Neural cell (in vitro differentiated cells): ENCODE measurements around the gene LPP.

ENCODE experiments used
- EZH2 ChIP-seq: fragments of 200-600, 300-800 bp; shearing (Covaris generic), sonication (generic); IDR thresholded peaks from 2 replicates; pipeline ENCODE4 v1.6.1; 2014; ENCODE audit warnings: antibody characterized with exemption, low read length, borderline replicate concordance, mild to moderate bottlenecking; ENCODE audit not compliant: insufficient read depth, poor library complexity, severe bottlenecking
- TAF1 ChIP-seq: IDR thresholded peaks from 2 replicates; pipeline ENCODE4 v1.6.1; 2012; ENCODE audit warnings: low read depth
- TF ChIP-seq, protein P1 (sequence below): IDR thresholded peaks from 2 replicates; pipeline ENCODE4 v1.6.1; 2012; ENCODE audit warnings: borderline replicate concordance

DNA sequence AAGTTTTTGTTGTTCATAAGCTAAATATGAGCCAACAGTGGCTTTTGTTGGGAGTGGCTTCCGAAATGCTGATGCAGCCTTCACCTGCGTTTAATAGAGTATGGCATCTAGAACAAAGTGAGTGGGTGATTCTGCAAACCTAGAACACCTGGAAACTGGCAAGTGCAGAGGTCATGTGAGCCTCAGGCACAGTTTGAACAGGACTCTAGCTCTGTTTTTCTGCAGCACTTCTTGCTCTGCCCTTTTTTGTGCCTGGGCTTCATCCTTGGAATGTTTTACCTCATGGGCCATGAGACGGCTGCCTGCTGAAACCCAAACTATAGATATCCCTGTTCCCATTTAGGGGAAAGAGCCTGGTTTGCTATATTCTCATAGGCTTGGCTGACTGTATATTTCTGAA, 73.5 kb downstream of the LPP start:
- TF ChIP-seq TAF1 (no peak), EZH2 (no peak)
- TF ChIP-seq, protein P1, sequence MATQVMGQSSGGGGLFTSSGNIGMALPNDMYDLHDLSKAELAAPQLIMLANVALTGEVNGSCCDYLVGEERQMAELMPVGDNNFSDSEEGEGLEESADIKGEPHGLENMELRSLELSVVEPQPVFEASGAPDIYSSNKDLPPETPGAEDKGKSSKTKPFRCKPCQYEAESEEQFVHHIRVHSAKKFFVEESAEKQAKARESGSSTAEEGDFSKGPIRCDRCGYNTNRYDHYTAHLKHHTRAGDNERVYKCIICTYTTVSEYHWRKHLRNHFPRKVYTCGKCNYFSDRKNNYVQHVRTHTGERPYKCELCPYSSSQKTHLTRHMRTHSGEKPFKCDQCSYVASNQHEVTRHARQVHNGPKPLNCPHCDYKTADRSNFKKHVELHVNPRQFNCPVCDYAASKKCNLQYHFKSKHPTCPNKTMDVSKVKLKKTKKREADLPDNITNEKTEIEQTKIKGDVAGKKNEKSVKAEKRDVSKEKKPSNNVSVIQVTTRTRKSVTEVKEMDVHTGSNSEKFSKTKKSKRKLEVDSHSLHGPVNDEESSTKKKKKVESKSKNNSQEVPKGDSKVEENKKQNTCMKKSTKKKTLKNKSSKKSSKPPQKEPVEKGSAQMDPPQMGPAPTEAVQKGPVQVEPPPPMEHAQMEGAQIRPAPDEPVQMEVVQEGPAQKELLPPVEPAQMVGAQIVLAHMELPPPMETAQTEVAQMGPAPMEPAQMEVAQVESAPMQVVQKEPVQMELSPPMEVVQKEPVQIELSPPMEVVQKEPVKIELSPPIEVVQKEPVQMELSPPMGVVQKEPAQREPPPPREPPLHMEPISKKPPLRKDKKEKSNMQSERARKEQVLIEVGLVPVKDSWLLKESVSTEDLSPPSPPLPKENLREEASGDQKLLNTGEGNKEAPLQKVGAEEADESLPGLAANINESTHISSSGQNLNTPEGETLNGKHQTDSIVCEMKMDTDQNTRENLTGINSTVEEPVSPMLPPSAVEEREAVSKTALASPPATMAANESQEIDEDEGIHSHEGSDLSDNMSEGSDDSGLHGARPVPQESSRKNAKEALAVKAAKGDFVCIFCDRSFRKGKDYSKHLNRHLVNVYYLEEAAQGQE = no peak
